HEK293T (cell line): ENCODE results near the gene GLYATL1B.
"Not testable (repeated sequence)": the region's sequence is repeated elsewhere in the genome, so short reads cannot be mapped to it uniquely, and the experiment has no call there.

ENCODE experiments used
- CTCF ChIA-PET: fragments of 350-600 bp; formaldehyde crosslinking; extraction: SDS; loops from one replicate; lab custom pipeline; 2021; ENCODE audit warnings: antibody characterized with exemption, inconsistent platforms; lab: Yijun Ruan, JAX
- POLR2A ChIA-PET: fragments of 350-600 bp; formaldehyde crosslinking; extraction: SDS; loops from one replicate; lab custom pipeline; 2020; ENCODE audit warnings: antibody characterized with exemption, inconsistent platforms; lab: Yijun Ruan, JAX
- DNase-seq: peaks from one replicate; pipeline ENCODE4 v3.0.0; 2012; ENCODE audit warnings: mixed read lengths; ENCODE audit errors: extremely low spot score
- ARNT ChIP-seq: fragments of 450-650 bp; IDR thresholded peaks from 2 replicates; pipeline ENCODE4 v1.6.1; 2017; ENCODE audit warnings: mild to moderate bottlenecking
- BHLHE40 ChIP-seq: fragments of 450-650 bp; IDR thresholded peaks from 2 replicates; pipeline ENCODE4 v1.6.1; 2016; ENCODE audit warnings: mild to moderate bottlenecking, moderate library complexity, borderline replicate concordance
- CTBP1 ChIP-seq: fragments of 450-650 bp; IDR thresholded peaks from 2 replicates; pipeline ENCODE4 v1.6.1; 2016; ENCODE audit warnings: borderline replicate concordance
- ELF4 ChIP-seq: fragments of 450-650 bp; IDR thresholded peaks from 2 replicates; pipeline ENCODE4 v1.6.1; 2017; ENCODE audit warnings: antibody characterized with exemption
- FOXA1 ChIP-seq: fragments of 450-650 bp; IDR thresholded peaks from 2 replicates; pipeline ENCODE4 v1.6.1; 2016; ENCODE audit warnings: mild to moderate bottlenecking
- FOXK2 ChIP-seq: fragments of 450-650 bp; IDR thresholded peaks from 2 replicates; pipeline ENCODE4 v1.6.1; 2016; ENCODE audit warnings: mild to moderate bottlenecking
- FOXM1 ChIP-seq: fragments of 450-650 bp; IDR thresholded peaks from 2 replicates; pipeline ENCODE4 v1.6.1; 2017; ENCODE audit warnings: mild to moderate bottlenecking, borderline replicate concordance
- HDGF ChIP-seq: fragments of 450-650 bp; IDR thresholded peaks from 2 replicates; pipeline ENCODE4 v1.6.1; 2017; ENCODE audit warnings: antibody characterized with exemption, borderline replicate concordance
- L3MBTL2 ChIP-seq: fragments of 450-650 bp; conservative IDR thresholded peaks from 2 replicates; pipeline ENCODE4 v1.6.1; 2016; ENCODE audit warnings: mild to moderate bottlenecking
- LEF1 ChIP-seq: fragments of 450-650 bp; IDR thresholded peaks from 2 replicates; pipeline ENCODE4 v1.6.1; 2017; ENCODE audit warnings: mild to moderate bottlenecking, borderline replicate concordance
- NFRKB ChIP-seq: fragments of 450-650 bp; IDR thresholded peaks from 2 replicates; pipeline ENCODE4 v1.6.1; 2016; ENCODE audit warnings: mild to moderate bottlenecking, moderate library complexity
- SP1 ChIP-seq: fragments of 450-650 bp; IDR thresholded peaks from 2 replicates; pipeline ENCODE4 v1.6.1; 2017
- SUZ12 ChIP-seq: fragments of 450-650 bp; IDR thresholded peaks from 2 replicates; pipeline ENCODE4 v1.6.1; 2016; ENCODE audit warnings: mild to moderate bottlenecking
- TARDBP ChIP-seq: fragments of 450-650 bp; IDR thresholded peaks from 2 replicates; pipeline ENCODE4 v1.6.1; 2016
- ZNF384 ChIP-seq: fragments of 450-650 bp; IDR thresholded peaks from 2 replicates; pipeline ENCODE4 v1.6.1; 2016
- TF ChIP-seq, protein P1 (sequence below): fragments of 450-650 bp; IDR thresholded peaks from 2 replicates; pipeline ENCODE4 v1.6.1; 2016

GLYATL1B gene

DNA sequence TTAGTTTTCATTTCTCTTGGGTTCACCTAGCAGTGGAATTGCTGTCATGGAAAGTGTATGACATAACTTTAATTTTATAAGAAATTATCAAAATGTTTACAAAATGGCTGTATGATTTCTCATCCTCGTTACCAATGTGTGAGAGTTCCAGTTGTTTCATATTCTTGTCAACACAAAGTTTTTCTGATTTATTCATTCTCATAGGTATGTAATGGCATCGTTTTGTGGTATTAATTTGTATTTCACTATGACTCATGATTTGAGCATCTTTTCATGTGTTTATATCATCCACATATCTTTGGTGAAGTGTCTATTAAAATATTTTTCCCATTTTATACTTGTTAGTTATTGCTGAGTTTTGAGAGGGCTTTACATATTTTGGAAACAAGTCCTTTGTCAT is 26.4 kb downstream of the GLYATL1B start:
- no peak for DNase-seq
- POLR2A ChIA-PET = no interaction called here
- CTCF ChIA-PET = no interaction called here
- no peak for TF ChIP-seq TARDBP
- TF ChIP-seq CTBP1 = no peak
- no peak for TF ChIP-seq SP1
- no peak for TF ChIP-seq L3MBTL2
- TF ChIP-seq BHLHE40 = no peak
- no peak for TF ChIP-seq HDGF
- no peak for TF ChIP-seq LEF1
- no peak for TF ChIP-seq SUZ12
- TF ChIP-seq FOXA1 = no peak
- TF ChIP-seq ZNF384 = no peak
- TF ChIP-seq, protein P1, sequence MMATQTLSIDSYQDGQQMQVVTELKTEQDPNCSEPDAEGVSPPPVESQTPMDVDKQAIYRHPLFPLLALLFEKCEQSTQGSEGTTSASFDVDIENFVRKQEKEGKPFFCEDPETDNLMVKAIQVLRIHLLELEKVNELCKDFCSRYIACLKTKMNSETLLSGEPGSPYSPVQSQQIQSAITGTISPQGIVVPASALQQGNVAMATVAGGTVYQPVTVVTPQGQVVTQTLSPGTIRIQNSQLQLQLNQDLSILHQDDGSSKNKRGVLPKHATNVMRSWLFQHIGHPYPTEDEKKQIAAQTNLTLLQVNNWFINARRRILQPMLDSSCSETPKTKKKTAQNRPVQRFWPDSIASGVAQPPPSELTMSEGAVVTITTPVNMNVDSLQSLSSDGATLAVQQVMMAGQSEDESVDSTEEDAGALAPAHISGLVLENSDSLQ = no peak
- no peak for TF ChIP-seq NFRKB

DNA sequence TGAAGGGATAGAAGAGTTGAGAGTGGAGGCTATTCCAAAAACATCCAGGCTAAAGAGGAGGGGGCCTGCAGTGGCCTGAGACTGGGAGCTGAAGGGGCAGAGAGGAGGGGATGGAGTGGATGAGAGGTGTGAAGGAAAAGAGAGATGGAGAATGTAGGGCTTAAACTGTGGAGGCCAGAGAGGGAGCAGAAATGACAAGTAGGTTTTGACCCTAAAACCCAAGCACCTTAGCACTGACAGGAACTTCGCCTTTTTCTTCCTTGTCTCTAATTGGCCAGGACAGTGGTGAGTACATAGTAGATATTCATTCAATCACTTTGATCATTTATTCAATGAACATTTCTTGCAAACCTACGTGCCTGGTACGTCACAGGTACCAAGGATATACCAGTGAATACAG is 28.2 kb downstream of the GLYATL1B start:
- no peak for DNase-seq
- no peak for TF ChIP-seq LEF1
- ChIA-PET POLR2A (no interaction called here), CTCF (no interaction called here)

DNA sequence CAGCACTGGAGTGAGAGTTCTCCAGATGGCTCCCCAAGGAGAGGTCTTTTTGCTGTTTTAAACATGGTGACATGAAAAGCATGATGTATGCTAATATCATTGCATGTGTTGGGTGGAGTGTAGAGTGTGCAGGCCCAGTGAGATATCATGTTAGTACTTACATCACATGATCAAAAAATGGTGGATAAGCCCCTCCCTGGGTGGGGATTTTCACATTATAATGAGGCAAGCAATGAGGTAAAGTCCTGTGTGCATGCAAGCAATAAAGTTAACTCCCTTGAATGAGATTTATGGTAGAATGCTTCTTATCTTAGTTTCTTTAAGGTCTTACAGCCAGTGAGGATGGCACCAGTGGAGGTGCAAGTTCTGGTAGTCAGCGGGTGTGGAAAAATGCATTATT is 29.4 kb downstream of the GLYATL1B start:
- CTCF ChIA-PET = no interaction called here
- POLR2A ChIA-PET = no interaction called here
- no peak for TF ChIP-seq SUZ12
- no peak for TF ChIP-seq L3MBTL2
- no peak for TF ChIP-seq FOXA1
- TF ChIP-seq SP1 = no peak
- no peak for TF ChIP-seq BHLHE40
- TF ChIP-seq LEF1 = no peak
- TF ChIP-seq CTBP1 = no peak
- TF ChIP-seq FOXM1 = no peak
- TF ChIP-seq FOXK2 = no peak
- no peak for DNase-seq

DNA sequence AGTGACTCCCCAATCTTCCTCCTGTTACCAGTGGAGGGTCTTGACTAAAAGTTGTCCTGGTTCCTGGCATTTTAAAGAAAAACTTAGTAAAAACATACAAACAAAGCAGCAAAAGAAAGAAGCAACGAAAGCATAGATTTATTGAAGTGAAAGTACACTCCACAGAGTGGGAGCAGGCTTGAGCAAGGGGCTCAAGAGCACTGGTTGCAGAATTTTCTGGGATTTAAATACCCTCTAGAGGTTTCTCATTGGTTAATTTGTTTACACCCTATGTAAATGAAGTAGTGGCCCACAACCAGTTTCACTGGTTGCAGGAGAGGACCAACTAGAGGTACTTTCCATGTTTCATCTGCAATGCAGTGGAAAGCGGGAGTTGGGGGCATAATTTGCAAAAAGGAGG is 31.7 kb downstream of the GLYATL1B start:
- CTCF ChIA-PET = no interaction called here
- no peak for DNase-seq
- TF ChIP-seq SUZ12 (no peak), FOXK2 (no peak), FOXA1 (no peak), SP1 (no peak), FOXM1 (no peak), BHLHE40 (no peak), ARNT (no peak), HDGF (no peak)
- TF ChIP-seq, protein P1 = no peak
- POLR2A ChIA-PET = no interaction called here

GRCh38 chr11:59119826-59120225 is 33.7 kb downstream of the GLYATL1B start:
- ChIA-PET CTCF (no interaction called here), POLR2A (no interaction called here)
- TF ChIP-seq L3MBTL2 (no peak), ZNF384 (no peak), SUZ12 (no peak), FOXM1 (no peak), HDGF (no peak), FOXK2 (no peak)
- DNase-seq = no peak

GRCh38 chr11:59135648-59136461 is 49.7 kb downstream of the GLYATL1B start:
- TF ChIP-seq L3MBTL2 = no peak
- no peak for TF ChIP-seq SP1
- no peak for TF ChIP-seq ARNT
- no peak for TF ChIP-seq ELF4
- TF ChIP-seq SUZ12 = no peak
- TF ChIP-seq, protein P1 = no peak
- ChIA-PET CTCF (interaction anchor here (0.6 to 1.2 kb wide), 10 partner anchors 8 to 506 kb away, joined by 3 to 10 read pairs (median 3); partner anchors contain the start of gene DTX4), POLR2A (no interaction called here)
- DNase-seq = peak; percentile 82

GRCh38 chr11:59136551-59136950 is 50.4 kb downstream of the GLYATL1B start:
- CTCF ChIA-PET = interaction anchor here (0.6 to 1.2 kb wide), 6 partner anchors 9 to 499 kb away, joined by 3 to 10 read pairs (median 3); no protein-coding TSS in a partner anchor
- DNase-seq, POLR2A ChIA-PET: not testable (repeated sequence)
